ENCODE measurements around the gene RPS14.
A peak's percentile ranks its signal among the peaks of the same experiment; 100 is the strongest.

Gene RPS14

GRCh38 chr5:150398722-150399523 is 50.6 kb downstream of the RPS14 start:
- peak in 1 of 5 experiments; percentile 55 for DNase-seq

- no peak for DNase-seq
Observed at GRCh38 chr5:150397782-150398721, 51.5 kb downstream of the RPS14 start.

GRCh38 chr5:150397146-150397781 is 52.3 kb downstream of the RPS14 start:
- DNase-seq, result no peak

- no peak for DNase-seq
Observed at GRCh38 chr5:150396267-150396666, 53.3 kb downstream of the RPS14 start.

GRCh38 chr5:150395688-150395975 is 53.9 kb downstream of the RPS14 start:
- no peak for DNase-seq

GRCh38 chr5:150394912-150395687 is 54.4 kb downstream of the RPS14 start:
- DNase-seq, result no peak

GRCh38 chr5:150394131-150394530 is 55.4 kb downstream of the RPS14 start:
- DNase-seq, result no peak

- DNase-seq, result no peak
Observed at GRCh38 chr5:150393096-150393645, 56.4 kb downstream of the RPS14 start.

- DNase-seq, result no peak
Observed at GRCh38 chr5:150392680-150393079, 56.9 kb downstream of the RPS14 start.

Measured in T-helper 2 cell (primary cell).